Lower leg skin (tissue), 4 donors: ENCODE results near the gene LMO2. TPM values are rescaled to one million over a fixed set of nuclear protein-coding genes. Genes with fewer than 3 reads are reported as not detected.
"Not testable (repeated sequence)": the region's sequence is repeated elsewhere in the genome, so short reads cannot be mapped to it uniquely, and the experiment has no call there.

Source experiments
- DNase-seq, 2 donors: peaks; one replicate each; pipeline ENCODE4 v3.0.0-alpha.2; 2019; ENCODE audit warnings: low spot score in 2 of 2
- H3K4me3 ChIP-seq: fragments of 200-600 bp; sonication (generic); 2 replicates; pipeline ENCODE4 v1.5.1; 2017; ENCODE audit warnings: mild to moderate bottlenecking, low read depth; ENCODE audit not compliant: poor library complexity, severe bottlenecking
- POLR2A ChIP-seq, 2 donors: fragments of 450-650 bp; IDR thresholded peaks; one replicate each; pipeline ENCODE4 v1.6.1; 2016 to 2017; ENCODE audit warnings: antibody characterized with exemption in 2 of 2, mild to moderate bottlenecking in 1 of 2, moderate library complexity in 1 of 2
- WGBS, 2 donors: methylation state at CpG; one replicate each; pipeline ENCODE4 v1.1.5; 2018; 5-methylcytosine and 5-hydroxymethylcytosine counted together
- intact Hi-C: fragments of 100-400 bp; cut with DNase I; formaldehyde crosslinking; loops from one replicate; pipeline ENCODE4 v1.15.0; 2023; ENCODE audit warnings: low total_unique reads
- total RNA-seq, 4 donors: library from RNA; depleted of rRNA; stranded (reverse); fragments of >200 nt; gene quantifications; one replicate each; pipeline ENCODE4 v1.1.0, GENCODE V29; 2016
- TF ChIP-seq, protein P1 (sequence below), 3 donors: fragments of 450-650 bp; IDR thresholded peaks; one replicate each; pipeline ENCODE4 v1.5.1; 2016; ENCODE audit warnings: antibody characterized with exemption in 3 of 3, mild to moderate bottlenecking in 3 of 3, moderate library complexity in 2 of 3

LMO2 gene
- total RNA-seq, 4 donors from 2014 or later, result 2.2 to 15.6 (median 9.8) TPM

DNA sequence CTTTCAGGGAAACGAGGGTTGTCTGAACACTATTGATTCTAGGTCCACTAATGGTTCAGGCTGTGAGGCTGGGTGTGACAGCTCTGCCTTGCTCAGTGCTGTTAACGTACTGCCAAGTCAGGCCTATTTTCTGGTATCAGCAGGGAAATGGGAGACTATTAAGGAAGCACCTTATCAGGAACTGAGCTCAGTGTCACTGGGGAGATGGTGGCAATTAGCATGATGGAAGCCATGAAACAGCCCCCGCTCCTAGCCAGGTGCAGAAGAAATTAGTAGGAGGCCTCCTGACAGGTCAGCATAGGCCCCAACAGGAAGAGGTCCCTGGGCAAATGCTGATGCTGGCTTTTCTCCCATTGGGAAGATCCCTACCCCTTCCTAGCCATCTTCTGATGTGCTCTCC is 42.6 kb upstream of the LMO2 start:
- 67 to 83% methylated on average over 3 of the region's 3 CpGs for WGBS, 2 donors
- TF ChIP-seq POLR2A (IDR thresholded peaks at IDR 0.05), result no peak
- TF ChIP-seq, protein P1, sequence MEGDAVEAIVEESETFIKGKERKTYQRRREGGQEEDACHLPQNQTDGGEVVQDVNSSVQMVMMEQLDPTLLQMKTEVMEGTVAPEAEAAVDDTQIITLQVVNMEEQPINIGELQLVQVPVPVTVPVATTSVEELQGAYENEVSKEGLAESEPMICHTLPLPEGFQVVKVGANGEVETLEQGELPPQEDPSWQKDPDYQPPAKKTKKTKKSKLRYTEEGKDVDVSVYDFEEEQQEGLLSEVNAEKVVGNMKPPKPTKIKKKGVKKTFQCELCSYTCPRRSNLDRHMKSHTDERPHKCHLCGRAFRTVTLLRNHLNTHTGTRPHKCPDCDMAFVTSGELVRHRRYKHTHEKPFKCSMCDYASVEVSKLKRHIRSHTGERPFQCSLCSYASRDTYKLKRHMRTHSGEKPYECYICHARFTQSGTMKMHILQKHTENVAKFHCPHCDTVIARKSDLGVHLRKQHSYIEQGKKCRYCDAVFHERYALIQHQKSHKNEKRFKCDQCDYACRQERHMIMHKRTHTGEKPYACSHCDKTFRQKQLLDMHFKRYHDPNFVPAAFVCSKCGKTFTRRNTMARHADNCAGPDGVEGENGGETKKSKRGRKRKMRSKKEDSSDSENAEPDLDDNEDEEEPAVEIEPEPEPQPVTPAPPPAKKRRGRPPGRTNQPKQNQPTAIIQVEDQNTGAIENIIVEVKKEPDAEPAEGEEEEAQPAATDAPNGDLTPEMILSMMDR (IDR thresholded peaks at IDR 0.05), result no peak
- intact Hi-C loops, result no loop called here
- H3K4me3 ChIP-seq, result no peak overlapping the region
- no peak for DNase-seq

- no peak for TF ChIP-seq POLR2A (IDR thresholded peaks at IDR 0.05)
- TF ChIP-seq, protein P1 (IDR thresholded peaks at IDR 0.05), result no peak
- WGBS, 2 donors, result 84 to 95% methylated on average over 1 of the region's 1 CpG
- intact Hi-C loops, result no loop called here
- no peak overlapping the region for H3K4me3 ChIP-seq
- no peak for DNase-seq
These were observed 41.7 kb upstream of the LMO2 start for GRCh38 chr11:33933602-33934001.

- H3K4me3 ChIP-seq, result no peak overlapping the region
- WGBS, 2 donors, result 78 to 84% methylated on average over 5 of the region's 5 CpGs
- no peak for TF ChIP-seq POLR2A (IDR thresholded peaks at IDR 0.05)
- TF ChIP-seq, protein P1 (IDR thresholded peaks at IDR 0.05), result no peak
- DNase-seq, result no peak
- intact Hi-C loops, result no loop called here
These were observed 40.8 kb upstream of the LMO2 start for GRCh38 chr11:33932721-33933120.

DNA sequence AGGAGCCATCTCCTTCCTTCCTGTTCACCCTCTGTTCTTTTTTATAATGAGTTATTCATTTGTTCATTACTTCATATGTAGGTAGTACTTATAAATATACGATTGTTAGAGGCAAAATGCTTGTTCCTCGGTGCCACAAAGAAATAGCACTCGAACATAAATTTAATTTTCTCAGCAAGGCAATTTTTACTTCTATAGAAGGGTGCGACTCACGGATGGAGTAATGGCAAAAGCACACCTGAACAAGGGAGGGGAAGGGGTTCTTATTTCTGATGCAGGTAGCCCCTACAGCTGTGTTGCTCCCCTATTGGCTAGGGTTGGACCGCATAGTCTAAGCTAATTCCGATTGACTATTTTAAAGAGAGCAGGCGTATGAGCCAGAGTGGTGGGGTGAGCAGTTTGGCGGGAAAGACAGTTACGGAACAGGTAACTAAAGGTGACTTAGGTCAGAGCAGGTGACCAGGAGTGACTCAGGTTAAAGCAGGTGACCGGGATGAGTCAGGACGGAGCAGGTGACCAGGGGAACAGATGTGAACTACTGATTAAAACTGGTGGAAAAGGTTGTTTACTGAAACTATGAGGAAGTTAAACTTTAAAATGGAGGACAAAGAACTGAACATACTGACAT is 40.0 kb upstream of the LMO2 start:
- intact Hi-C loops, DNase-seq, H3K4me3 ChIP-seq: not testable (repeated sequence)
- WGBS, 2 donors, result 92 to 93% methylated on average over 12 of the region's 12 CpGs

- no peak overlapping the region for H3K4me3 ChIP-seq
- WGBS, 2 donors, result 18 to 24% methylated on average over 1 of the region's 1 CpG
- intact Hi-C loops, result no loop called here
- no peak for DNase-seq
- TF ChIP-seq POLR2A (IDR thresholded peaks at IDR 0.05), result no peak
These were observed 39.2 kb upstream of the LMO2 start for GRCh38 chr11:33931067-33931466.

DNA sequence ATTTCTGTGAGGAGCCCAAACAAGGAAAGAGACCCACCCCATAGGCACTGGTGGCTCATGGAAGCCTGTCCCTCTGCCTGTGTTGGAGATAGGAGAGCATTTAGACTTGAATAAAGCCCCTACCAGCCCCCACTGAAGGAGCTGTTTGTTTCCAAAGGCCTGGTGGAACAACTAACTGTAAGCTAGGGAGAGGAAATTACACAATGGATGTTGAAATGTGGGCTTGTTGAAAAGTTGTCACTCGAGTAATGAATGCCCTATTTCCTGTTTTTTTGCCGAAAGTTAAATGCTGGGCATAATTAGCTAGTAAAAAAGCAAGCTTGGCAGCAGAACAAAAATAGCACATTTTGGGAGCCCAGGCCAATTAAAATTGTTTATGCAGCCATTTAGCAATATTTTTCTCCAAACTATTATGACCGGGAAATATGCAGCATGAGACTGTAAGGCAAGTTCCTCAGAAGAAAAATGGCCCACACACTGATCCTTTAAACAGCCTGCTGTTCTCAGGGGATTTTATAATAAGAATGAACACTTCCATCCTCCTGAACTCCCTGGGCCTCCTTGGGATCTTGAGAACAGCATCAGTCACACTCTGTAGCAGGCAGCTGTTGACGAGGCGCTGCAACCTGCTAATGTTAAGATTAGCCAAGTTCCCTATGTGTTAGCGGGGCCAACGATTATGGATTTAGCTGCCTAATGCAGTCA is 38.6 kb upstream of the LMO2 start:
- no peak overlapping the region for H3K4me3 ChIP-seq
- 15 to 19% methylated on average over 7 of the region's 7 CpGs for WGBS, 2 donors
- intact Hi-C loops, result no loop called here

More for the DNA sequence above, 38.6 kb upstream of the LMO2 start:
- DNase-seq, result peak in 1 of 2 donors; percentile 45
- TF ChIP-seq POLR2A (IDR thresholded peaks at IDR 0.05), result no peak
- TF ChIP-seq, protein P1 (IDR thresholded peaks at IDR 0.05), result no peak
